PC-9 (cell line): ENCODE measurements around the gene MAN1A2.

Experiments used
- EZH2 ChIP-seq: fragments of 200-600 bp; sonication (generic); IDR thresholded peaks from 2 replicates; pipeline ENCODE4 v1.8.0; 2017; ENCODE audit warnings: antibody characterized with exemption, low read depth
- TF ChIP-seq, protein P1 (sequence below): fragments of 200-600 bp; sonication (generic); conservative IDR thresholded peaks from 2 replicates; pipeline ENCODE4 v1.6.1; 2017; ENCODE audit warnings: mixed run types, antibody characterized with exemption, mild to moderate bottlenecking, moderate library complexity

DNA sequence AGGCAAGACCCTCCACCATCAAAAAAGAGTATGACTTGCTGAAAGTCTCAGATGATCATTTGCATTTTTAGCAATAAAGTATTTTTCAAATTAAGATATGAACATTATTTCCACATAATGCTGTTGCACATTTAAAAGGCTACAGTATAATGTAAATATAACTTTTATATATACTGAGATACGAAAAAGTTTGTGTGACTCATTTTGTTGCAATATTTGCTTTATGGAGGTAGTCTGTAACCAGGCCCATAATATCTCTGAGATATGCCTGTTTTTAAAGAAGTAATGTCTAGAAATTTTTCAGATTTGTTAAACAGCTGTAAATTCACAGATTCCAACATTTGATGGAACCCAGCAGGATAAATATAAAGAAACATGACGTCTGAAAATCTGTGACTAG is 86.7 kb downstream of the MAN1A2 start:
- TF ChIP-seq, protein P1, sequence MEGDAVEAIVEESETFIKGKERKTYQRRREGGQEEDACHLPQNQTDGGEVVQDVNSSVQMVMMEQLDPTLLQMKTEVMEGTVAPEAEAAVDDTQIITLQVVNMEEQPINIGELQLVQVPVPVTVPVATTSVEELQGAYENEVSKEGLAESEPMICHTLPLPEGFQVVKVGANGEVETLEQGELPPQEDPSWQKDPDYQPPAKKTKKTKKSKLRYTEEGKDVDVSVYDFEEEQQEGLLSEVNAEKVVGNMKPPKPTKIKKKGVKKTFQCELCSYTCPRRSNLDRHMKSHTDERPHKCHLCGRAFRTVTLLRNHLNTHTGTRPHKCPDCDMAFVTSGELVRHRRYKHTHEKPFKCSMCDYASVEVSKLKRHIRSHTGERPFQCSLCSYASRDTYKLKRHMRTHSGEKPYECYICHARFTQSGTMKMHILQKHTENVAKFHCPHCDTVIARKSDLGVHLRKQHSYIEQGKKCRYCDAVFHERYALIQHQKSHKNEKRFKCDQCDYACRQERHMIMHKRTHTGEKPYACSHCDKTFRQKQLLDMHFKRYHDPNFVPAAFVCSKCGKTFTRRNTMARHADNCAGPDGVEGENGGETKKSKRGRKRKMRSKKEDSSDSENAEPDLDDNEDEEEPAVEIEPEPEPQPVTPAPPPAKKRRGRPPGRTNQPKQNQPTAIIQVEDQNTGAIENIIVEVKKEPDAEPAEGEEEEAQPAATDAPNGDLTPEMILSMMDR = no peak
- TF ChIP-seq EZH2 = no peak
